ENCODE data around the gene DCTN3.
"Not testable (repeated sequence)": the region's sequence is repeated elsewhere in the genome, so short reads cannot be mapped to it uniquely, and the experiment has no call there.

DCTN3 gene

GRCh38 chr9:34646211-34647083, 26.2 kb upstream of the DCTN3 start, which contains the start of gene GALT:
Gene GALT, plus strand, starts transcription at chr9:34646675. Its CDS starts 30 bp downstream, at chr9:34646705.
- DNase-seq, result peak; percentile 99

GRCh38 chr9:34644766-34645314, 24.5 kb upstream of the DCTN3 start:
- DNase-seq, result no peak

GRCh38 chr9:34642679-34643078, 22.4 kb upstream of the DCTN3 start:
- no peak for DNase-seq

GRCh38 chr9:34639322-34639721, 19.0 kb upstream of the DCTN3 start:
- not testable (repeated sequence) for DNase-seq

- no peak for DNase-seq
Measured at GRCh38 chr9:34638138-34638445, 17.8 kb upstream of the DCTN3 start.

- DNase-seq, result peak; percentile 96
Measured at GRCh38 chr9:34637356-34638137, 17.3 kb upstream of the DCTN3 start, which contains the start of gene SIGMAR1. Gene SIGMAR1, minus strand, starts transcription at chr9:34637787. Its CDS starts 90 bp downstream, at chr9:34637697.

GRCh38 chr9:34636791-34637355, 16.6 kb upstream of the DCTN3 start:
- DNase-seq, result no peak

GRCh38 chr9:34635556-34635955, 15.3 kb upstream of the DCTN3 start:
- no peak for DNase-seq

GRCh38 chr9:34634551-34635248, 14.4 kb upstream of the DCTN3 start:
- no peak for DNase-seq

- peak; percentile 77 for DNase-seq
Measured at GRCh38 chr9:34633851-34634550, 13.7 kb upstream of the DCTN3 start.

- DNase-seq, result no peak
Measured at GRCh38 chr9:34633166-34633565, 12.9 kb upstream of the DCTN3 start.

- DNase-seq, result no peak
Measured at GRCh38 chr9:34630402-34631154, 10.3 kb upstream of the DCTN3 start.

GRCh38 chr9:34629491-34629808, 9.2 kb upstream of the DCTN3 start:
- DNase-seq, result no peak

GRCh38 chr9:34628656-34629490, 8.6 kb upstream of the DCTN3 start, which contains the start of gene ARID3C:
Gene ARID3C, minus strand, starts transcription at chr9:34629066. Its CDS starts 1,052 bp downstream, at chr9:34628014.
- DNase-seq, result peak; percentile 47

- DNase-seq, result no peak
Measured at GRCh38 chr9:34627716-34628655, 7.7 kb upstream of the DCTN3 start.

GRCh38 chr9:34625186-34625486, 4.8 kb upstream of the DCTN3 start:
- DNase-seq, result no peak

- no peak for DNase-seq
Measured at GRCh38 chr9:34624475-34625185, 4.3 kb upstream of the DCTN3 start.

- no peak for DNase-seq
Measured at GRCh38 chr9:34623374-34624235, 3.3 kb upstream of the DCTN3 start.

Data from activated CD4-positive, CD25-positive, alpha-beta regulatory T cell treated with anti-CD3 and anti-CD28 coated beads, Interleukin-2, amount 50 U/mL, for 72 hours (primary cell).